Stimulated activated CD8-positive, alpha-beta memory T cell treated with anti-CD3 and anti-CD28 coated beads, Interleukin-4, amount 100 ng/mL, for 1 hour (primary cell): ENCODE data around the gene RPS6KA2.
A peak's percentile ranks its signal among the peaks of the same experiment; 100 is the strongest.

Experiments
- DNase-seq, 2 donors: peaks; one replicate each; pipeline ENCODE4 v3.0.0-alpha.2; 2020; ENCODE audit warnings: low read depth in 2 of 2, low spot score in 1 of 2

RPS6KA2 gene

GRCh38 chr6:166489301-166490155 lies 137.5 kb downstream of the RPS6KA2 start:
- DNase-seq, result no peak

GRCh38 chr6:166488701-166489100 lies 138.3 kb downstream of the RPS6KA2 start:
- DNase-seq, result no peak

DNA sequence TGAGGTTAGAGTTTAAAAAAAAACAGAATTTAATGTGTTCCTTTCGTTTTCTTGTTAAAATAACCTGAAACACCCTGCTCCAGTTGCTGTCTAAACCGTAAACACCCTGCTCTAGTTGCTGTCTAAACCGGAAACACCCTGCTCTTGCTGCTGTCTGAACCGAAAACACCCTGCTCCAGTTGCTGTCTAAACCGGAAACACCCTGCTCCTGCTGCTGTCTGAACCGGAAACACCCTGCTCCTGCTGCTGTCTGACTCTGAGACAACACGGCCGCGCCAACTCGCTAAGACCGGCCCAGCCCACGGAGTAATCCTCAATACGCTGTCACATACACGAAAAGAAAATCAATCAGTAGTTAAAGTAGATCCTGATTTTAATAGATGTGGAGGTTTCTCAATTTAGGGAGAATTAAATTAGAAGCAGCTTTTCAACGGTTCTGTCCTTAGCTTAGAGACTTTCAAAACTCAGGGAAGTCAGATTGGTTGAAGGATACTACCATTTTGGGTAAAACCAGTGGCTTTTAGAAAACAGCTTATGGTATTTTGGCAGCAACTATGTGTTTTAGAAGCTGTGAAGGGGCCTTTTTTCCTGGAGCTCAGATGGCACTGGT lies 138.9 kb downstream of the RPS6KA2 start:
- DNase-seq, result peak; percentile 42 to 58

DNA sequence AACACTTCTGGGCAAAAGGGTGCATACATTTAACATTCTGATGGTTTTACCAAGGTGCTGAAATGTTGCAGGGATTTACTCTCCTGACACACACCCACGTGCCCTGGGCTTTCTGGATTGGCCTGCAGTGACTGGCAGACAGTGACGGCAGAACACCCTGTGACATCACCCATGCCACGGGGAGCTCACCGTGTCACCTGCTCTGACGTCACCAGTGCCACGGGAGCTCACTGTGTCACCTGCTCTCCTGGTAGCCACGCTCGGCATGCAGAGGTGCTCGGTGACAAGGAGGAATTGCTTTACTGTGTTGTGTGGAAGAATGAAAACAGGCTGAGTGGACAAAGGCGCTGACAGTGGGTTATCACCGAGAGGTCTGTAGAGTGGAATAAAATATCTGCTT lies 139.9 kb downstream of the RPS6KA2 start:
- no peak for DNase-seq

DNA sequence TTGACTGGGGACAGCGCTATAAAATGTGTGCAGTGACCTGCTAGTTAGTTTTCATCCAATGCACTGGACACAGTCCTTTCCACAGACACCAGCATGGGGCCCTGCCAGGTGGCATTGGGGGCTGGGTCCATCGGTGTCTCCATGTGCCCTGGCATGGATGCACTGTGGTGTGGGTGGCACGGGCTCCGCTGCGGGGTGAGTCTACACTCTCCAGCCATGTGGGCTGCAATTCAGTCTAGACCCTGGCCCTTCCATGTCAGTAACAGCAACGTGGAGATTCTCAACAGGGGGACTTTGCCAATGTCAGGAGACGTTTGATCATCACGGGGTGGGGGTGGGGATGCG lies 140.5 kb downstream of the RPS6KA2 start:
- no peak for DNase-seq

DNA sequence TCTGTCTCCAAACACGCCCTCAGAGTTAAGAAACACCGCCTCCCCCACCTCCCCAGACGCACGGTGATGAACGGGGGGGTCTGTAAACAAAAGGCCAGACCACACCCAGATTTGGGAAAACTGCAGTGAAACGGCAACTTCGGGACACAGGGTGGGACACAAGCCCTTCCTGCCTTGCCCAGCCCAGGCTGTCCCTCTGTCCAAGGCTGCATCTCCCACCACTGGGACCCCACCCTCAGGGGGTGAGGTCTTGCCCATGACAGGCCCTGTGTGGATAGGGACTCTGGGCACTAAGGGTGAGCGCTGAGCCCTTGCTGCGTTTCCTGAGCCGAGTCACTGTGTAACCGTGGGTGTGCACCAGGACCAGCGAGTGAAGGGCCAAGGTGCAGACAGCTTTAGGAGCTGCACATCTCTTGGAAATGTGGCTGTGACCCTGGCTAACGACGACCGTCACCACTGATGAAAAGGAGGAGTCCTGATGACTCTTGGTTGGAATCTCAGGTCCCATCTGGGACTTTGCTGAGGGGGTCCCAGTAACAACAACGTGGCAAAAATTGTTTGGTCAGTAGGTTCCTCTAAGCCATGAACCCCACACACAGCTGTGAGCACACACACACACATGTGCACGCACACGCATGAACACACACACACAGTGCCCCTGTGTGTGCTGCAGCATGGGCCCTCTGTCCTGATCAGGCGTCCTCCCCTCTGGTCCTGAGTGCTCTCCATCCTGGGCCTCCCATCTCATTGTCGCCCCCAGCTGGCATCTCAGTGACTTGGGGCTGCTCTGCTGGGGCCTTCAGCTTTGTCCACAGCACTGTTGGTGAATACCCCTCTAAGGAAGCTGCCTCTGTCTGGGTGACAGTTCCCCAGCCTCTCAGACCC lies 141.2 kb downstream of the RPS6KA2 start:
- no peak for DNase-seq

GRCh38 chr6:166484863-166485262 lies 142.2 kb downstream of the RPS6KA2 start:
- no peak for DNase-seq

DNA sequence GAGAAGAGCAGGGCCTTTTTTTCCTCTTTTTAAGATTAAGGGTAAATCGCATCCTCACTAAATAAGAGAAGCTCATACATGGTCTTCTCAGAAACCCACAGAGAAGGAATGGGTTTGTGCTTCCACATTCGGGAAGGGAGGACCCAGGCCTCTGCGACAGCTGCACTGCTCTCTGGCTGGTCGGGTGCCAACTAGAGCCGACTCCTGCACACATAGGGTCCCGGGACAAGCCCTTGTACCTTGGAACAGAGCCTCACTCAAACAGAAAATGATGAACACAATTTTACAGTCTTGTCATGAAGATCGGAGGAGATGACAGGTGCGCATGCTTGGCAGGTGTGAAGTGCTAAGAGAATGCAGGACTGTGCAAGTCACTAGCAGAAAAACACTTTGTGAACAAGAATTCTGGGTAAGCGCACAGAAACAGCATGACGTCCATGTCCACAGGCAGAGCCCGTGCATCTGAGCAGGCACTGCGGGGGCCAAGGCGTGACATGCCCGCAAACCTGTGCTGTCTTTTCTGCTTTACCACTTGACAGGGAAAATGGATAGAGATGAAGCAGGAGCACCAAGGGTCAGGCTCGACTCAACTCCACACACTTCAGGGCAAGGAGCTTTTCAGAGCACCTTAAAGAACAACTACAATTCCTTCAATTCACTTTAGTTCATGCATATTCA lies 143.3 kb downstream of the RPS6KA2 start:
- no peak for DNase-seq

DNA sequence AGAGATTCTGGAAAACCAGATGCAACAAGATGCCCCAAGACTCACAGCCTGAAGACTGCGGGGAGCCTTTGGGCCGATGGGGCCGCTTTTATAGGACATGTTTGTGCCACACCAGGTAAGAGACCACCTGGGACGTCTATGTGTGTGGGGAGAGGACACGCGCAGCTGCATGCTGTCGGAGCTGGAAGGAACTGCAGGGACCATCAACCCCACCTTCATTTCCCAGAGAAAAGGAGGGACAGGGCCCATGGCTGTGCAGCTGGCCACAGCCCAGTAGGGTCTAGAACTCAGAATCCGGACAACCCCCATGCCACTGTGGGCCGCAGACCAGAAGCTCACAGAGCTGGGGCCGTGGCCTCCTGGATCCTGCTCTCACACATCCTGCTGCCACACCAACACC lies 144.0 kb downstream of the RPS6KA2 start:
- no peak for DNase-seq

GRCh38 chr6:166478782-166479592 lies 148.1 kb downstream of the RPS6KA2 start:
- no peak for DNase-seq

DNA sequence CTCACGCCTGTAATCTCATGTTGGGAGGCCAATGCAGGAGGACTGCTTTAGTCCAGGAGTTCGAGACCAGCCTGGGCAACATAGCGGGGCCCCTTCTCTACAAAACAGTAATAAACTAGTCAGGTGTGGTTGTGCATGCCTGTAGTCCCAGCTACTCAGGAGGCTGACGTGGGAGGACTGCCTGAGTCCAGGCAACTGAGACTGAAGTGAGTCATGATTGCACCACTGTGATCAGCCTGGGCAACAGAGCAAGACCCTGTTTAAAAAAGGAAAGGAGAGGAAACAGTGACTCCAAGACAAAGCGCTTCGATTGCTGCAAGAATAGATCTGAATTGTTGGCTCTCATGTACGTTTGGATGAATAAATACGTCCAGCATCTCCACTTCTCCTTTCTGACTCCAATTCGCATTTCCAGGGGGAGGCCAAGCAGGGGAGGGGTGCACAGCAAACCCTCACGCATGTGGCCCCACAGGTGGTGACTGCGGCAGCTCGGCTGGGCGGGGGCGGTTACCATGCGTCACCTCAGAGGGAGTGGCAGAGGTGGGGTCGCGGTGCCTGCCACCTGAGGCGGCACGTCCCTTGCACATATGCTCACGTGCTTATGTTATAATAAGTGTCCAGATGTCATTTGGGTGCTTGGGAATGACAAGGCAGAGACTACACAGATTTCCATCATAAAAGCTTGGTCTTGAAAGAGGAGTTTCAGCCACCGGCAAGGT lies 149.2 kb downstream of the RPS6KA2 start:
- DNase-seq, result no peak

- no peak for DNase-seq
These were observed 150.3 kb downstream of the RPS6KA2 start for GRCh38 chr6:166476634-166477215.

DNA sequence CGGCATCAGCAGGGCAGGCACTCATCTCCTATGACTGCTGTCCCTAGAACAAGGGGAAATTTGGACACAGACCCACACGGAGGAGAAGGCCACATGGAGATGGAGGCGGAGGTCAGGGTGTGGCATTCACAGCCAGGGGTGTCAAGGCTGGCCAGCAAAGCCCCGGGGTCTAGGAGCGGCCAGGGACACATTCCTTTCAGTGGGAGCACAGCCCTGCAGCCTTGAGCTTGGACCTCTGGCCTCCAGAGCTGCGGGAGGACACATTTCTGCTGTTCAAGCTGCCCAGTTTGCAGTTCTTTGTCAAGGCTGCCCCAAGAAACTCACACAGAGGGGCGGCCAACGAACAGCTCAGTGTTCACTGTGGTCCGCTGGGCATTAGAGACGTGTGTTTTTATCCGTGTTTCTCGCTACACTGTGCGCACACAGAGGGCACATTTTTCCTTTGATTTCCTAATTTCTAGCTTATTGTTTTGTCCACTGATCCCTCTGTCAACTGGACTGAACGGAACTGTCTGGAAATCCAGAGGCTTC lies 150.9 kb downstream of the RPS6KA2 start:
- DNase-seq, result no peak

GRCh38 chr6:166474721-166475565 lies 152.1 kb downstream of the RPS6KA2 start:
- DNase-seq, result no peak

GRCh38 chr6:166473886-166474571 lies 153.0 kb downstream of the RPS6KA2 start:
- DNase-seq, result no peak

DNA sequence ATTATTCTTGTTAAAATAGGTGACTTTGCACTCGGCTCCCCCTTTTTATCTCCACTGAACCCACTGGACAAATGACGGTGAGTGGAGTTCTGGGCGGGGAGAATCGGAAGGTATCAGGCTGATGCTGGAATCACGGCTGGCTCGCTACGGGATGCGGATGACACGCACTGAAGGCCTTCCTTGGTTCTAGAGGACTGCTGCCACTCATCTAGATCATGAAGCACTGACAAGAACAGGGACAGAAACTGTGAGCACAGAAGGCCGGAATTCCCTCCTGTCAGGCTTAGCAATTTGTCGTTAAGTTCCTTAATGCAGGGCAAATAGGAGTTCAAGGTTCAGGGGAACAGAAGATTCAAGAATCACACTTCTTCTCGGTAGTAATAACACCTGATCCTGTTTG lies 154.4 kb downstream of the RPS6KA2 start:
- no peak for DNase-seq

GRCh38 chr6:166471797-166472260 lies 155.2 kb downstream of the RPS6KA2 start:
- DNase-seq, result no peak
